K562 (cell line): ENCODE measurements around the gene DHX8. TPM values are rescaled to one million over a fixed set of nuclear protein-coding genes. Genes with fewer than 3 reads are reported as not detected.
A peak's percentile ranks its signal among the peaks of the same experiment; 100 is the strongest.

ENCODE experiments used
- ATAC-seq: fragments of 200-7000 bp; cut with Tn5 transposase; 3 replicates; pipeline ENCODE4 v1.9.1; 2020; ENCODE audit warnings: moderate library complexity
- BruUV-seq: library from RNA; stranded (reverse); fragments of 400-500 nt; replicated peaks from 2 replicates; lab custom pipeline; 2021; lab: Mats Ljungman, UMichigan
- CTCF ChIA-PET: fragments of 300-600 bp; formaldehyde crosslinking; extraction: SDS; loops from one replicate; lab custom pipeline; 2021; ENCODE audit warnings: low intra/inter-chr PET ratio; lab: Yijun Ruan, JAX
- POLR2A ChIA-PET: fragments of 300-600, 350-650 bp; sonication (Branson Sonifier 250); formaldehyde crosslinking; extraction: SDS; loops from one replicate; lab custom pipeline; 2021; ENCODE audit warnings: antibody characterized with exemption, inconsistent platforms; lab: Yijun Ruan, JAX
- DNase-seq, 4 experiments: peaks; one replicate each; pipeline versions ENCODE4 v3.0.0 to v3.0.0-alpha.2; 2011 to 2018; ENCODE audit warnings: low spot score in 3 of 4, mixed read lengths in 3 of 4; ENCODE audit errors: extremely low read depth in 1 of 4
- FAIRE-seq: peaks from 2 replicates; lab custom pipeline; 2011; peaks lifted over from hg19 to GRCh38; lab: Jason Lieb, UNC
- H2AFZ ChIP-seq: 2 replicates; pipeline ENCODE4 v1.6.0; 2011; ENCODE audit warnings: low read depth, low read length, control low read depth, inconsistent platforms
- H3K27ac ChIP-seq: fragments of 200-600 bp; 3 replicates; pipeline ENCODE4 v1.8.0; 2011; ENCODE audit warnings: low read depth, mild to moderate bottlenecking, control low read depth, inconsistent platforms, low read length, moderate library complexity, mixed read lengths; ENCODE audit errors: extremely low read depth
- H3K27me3 ChIP-seq, 2 experiments: fragments of 300-600 bp in 1 of 2; 2 replicates in 1 of 2; 3 replicates in 1 of 2; pipeline versions ENCODE4 v1.6.0 to v1.8.0; 2011; ENCODE audit warnings: inconsistent platforms in 2 of 2, low read length in 2 of 2, mild to moderate bottlenecking in 1 of 2, mixed read lengths in 1 of 2, moderate library complexity in 1 of 2; ENCODE audit not compliant: control insufficient read depth in 2 of 2, insufficient read depth in 2 of 2
- H3K36me3 ChIP-seq: fragments of 300-600 bp; 3 replicates; pipeline ENCODE4 v1.8.0; 2011; ENCODE audit warnings: mild to moderate bottlenecking, low read length, inconsistent platforms; ENCODE audit not compliant: control insufficient read depth, insufficient read depth
- H3K4me1 ChIP-seq, 2 experiments: fragments of 200-600 bp in 1 of 2; replicated peaks in 1 of 2; 2 replicates in 1 of 2; 3 replicates in 1 of 2; pipeline versions ENCODE4 v1.5.1 to v1.8.0; 2011; ENCODE audit warnings: inconsistent platforms in 2 of 2, low read length in 2 of 2, mild to moderate bottlenecking in 1 of 2, mixed read lengths in 1 of 2, moderate library complexity in 1 of 2; ENCODE audit not compliant: control insufficient read depth in 2 of 2, insufficient read depth in 2 of 2
- H3K4me2 ChIP-seq: 2 replicates; pipeline ENCODE4 v1.6.1; 2011; ENCODE audit warnings: low read length, control low read depth, inconsistent platforms, mixed read lengths; ENCODE audit not compliant: insufficient read depth
- H3K4me3 ChIP-seq: fragments of 200-600 bp; sonication (generic), shearing (Covaris generic); 2 replicates; pipeline ENCODE4 v1.5.1; 2016; ENCODE audit warnings: control low read depth, inconsistent platforms
- H3K79me2 ChIP-seq: fragments of 200-600 bp; 3 replicates; pipeline ENCODE4 v1.8.0; 2011; ENCODE audit warnings: low read length, inconsistent platforms; ENCODE audit not compliant: control insufficient read depth, insufficient read depth
- H3K9ac ChIP-seq, 2 experiments: 2 replicates each; pipeline versions ENCODE4 v1.6.0 to v1.6.1; 2011; ENCODE audit warnings: low read depth in 2 of 2, low read length in 2 of 2, control low read depth in 1 of 2, inconsistent platforms in 1 of 2, mild to moderate bottlenecking in 1 of 2, mixed read lengths in 1 of 2; ENCODE audit not compliant: insufficient read depth in 1 of 2
- H3K9me1 ChIP-seq: one replicate; pipeline ENCODE4 v1.6.0; 2011; ENCODE audit warnings: inconsistent platforms, mild to moderate bottlenecking, low read length, moderate library complexity; ENCODE audit not compliant: control insufficient read depth, insufficient read depth
- H3K9me3 ChIP-seq: replicated peaks from 2 replicates; pipeline ENCODE4 v1.5.1; 2011; ENCODE audit warnings: low read depth, low read length, inconsistent platforms; ENCODE audit not compliant: control insufficient read depth, insufficient read depth
- H4K20me1 ChIP-seq: replicated peaks from 2 replicates; pipeline ENCODE4 v1.6.1; 2011; ENCODE audit warnings: low read length, inconsistent platforms, mixed read lengths; ENCODE audit not compliant: control insufficient read depth, insufficient read depth
- ADNP ChIP-seq: fragments of 200-800 bp; sonication (Bioruptor generic); IDR thresholded peaks from 2 replicates; pipeline ENCODE4 v1.6.1; 2016; ENCODE audit warnings: missing genetic modification characterization, missing compliant biosample characterization
- BRD9 ChIP-seq: fragments of 450-650 bp; IDR thresholded peaks from 2 replicates; pipeline ENCODE4 v1.6.1; 2018; ENCODE audit warnings: low read depth; ENCODE audit not compliant: partially characterized antibody
- CSDE1 ChIP-seq, 2 experiments: fragments of 450-650 bp; IDR thresholded peaks; 2 replicates each; pipeline ENCODE4 v1.6.1; 2016; ENCODE audit warnings: mild to moderate bottlenecking in 1 of 2
- FOXK2 ChIP-seq, 2 experiments: fragments of 450-650 bp; IDR thresholded peaks in 1 of 2; conservative IDR thresholded peaks in 1 of 2; 2 replicates each; pipeline ENCODE4 v1.6.1; 2016; ENCODE audit warnings: low read depth in 2 of 2, mild to moderate bottlenecking in 1 of 2
- HNRNPUL1 ChIP-seq: fragments of 200-400 bp; formaldehyde crosslinking; IDR thresholded peaks from 2 replicates; pipeline ENCODE4 v1.6.1; 2017; ENCODE audit warnings: low read length
- MEIS2 ChIP-seq: fragments of 450-650 bp; IDR thresholded peaks from 2 replicates; pipeline ENCODE4 v1.6.1; 2014; ENCODE audit warnings: mild to moderate bottlenecking; ENCODE audit not compliant: partially characterized antibody
- MYBL2 ChIP-seq, 2 experiments: fragments of 450-650 bp in 1 of 2; sonication (generic) in 1 of 2; formaldehyde crosslinking in 1 of 2; IDR thresholded peaks; 2 replicates each; pipeline versions ENCODE4 v1.6.1 to v1.8.1; 2017 to 2022; ENCODE audit warnings: borderline replicate concordance in 1 of 2, inconsistent platforms in 1 of 2, low read depth in 1 of 2, mild to moderate bottlenecking in 1 of 2, missing genetic modification reagents in 1 of 2, moderate library complexity in 1 of 2
- NCOA6 ChIP-seq: fragments of 450-650 bp; IDR thresholded peaks from 2 replicates; pipeline ENCODE4 v1.6.1; 2017; ENCODE audit warnings: mild to moderate bottlenecking
- RBM25 ChIP-seq: fragments of 200-400 bp; formaldehyde crosslinking; IDR thresholded peaks from 2 replicates; pipeline ENCODE4 v1.6.1; 2018; ENCODE audit warnings: low read length, low read depth, moderate library complexity; ENCODE audit not compliant: severe bottlenecking
- SETDB1 ChIP-seq: IDR thresholded peaks from one replicate; pipeline ENCODE4 v1.6.1; 2012; ENCODE audit warnings: low read length, control low read depth, inconsistent platforms
- U2AF2 ChIP-seq: fragments of 200-400 bp; formaldehyde crosslinking; optimal IDR thresholded peaks from 2 replicates; pipeline ENCODE3; 2017; ENCODE audit warnings: low read depth, mild to moderate bottlenecking, low read length
- XRCC5 ChIP-seq: fragments of 200-400 bp; formaldehyde crosslinking; IDR thresholded peaks from 2 replicates; pipeline ENCODE4 v1.6.1; 2017; ENCODE audit warnings: low read depth, mild to moderate bottlenecking, low read length
- ZNF695 ChIP-seq: fragments of 450-650 bp; formaldehyde crosslinking; IDR thresholded peaks from 2 replicates; pipeline ENCODE4 v1.4.0; 2020; ENCODE audit warnings: mild to moderate bottlenecking, moderate library complexity
- WGBS: fragments of 100-300 bp; shearing (Covaris generic); methylation state at CpG from one replicate; pipeline ENCODE4 v1.1.6; 2016; ENCODE audit warnings: low coverage, mixed read lengths; ENCODE audit not compliant: insufficient coverage; ENCODE audit errors: missing lambda C conversion rate; 5-methylcytosine and 5-hydroxymethylcytosine counted together
- in situ Hi-C: fragments of 300-500 bp; cut with MboI; formaldehyde crosslinking; loops from 4 replicates; pipeline ENCODE4 v1.15.0; 2018; ENCODE audit warnings: inconsistent platforms, mixed read lengths
- intact Hi-C: fragments of 100-400 bp; cut with micrococcal nuclease; formaldehyde crosslinking; loops from 2 replicates; pipeline ENCODE4 v1.14.2; 2022
- microRNA counts: library from miRNA; unstranded; fragments of <30 nt; microRNA quantifications from one replicate; lab custom pipeline; 2016
- polyA plus RNA-seq, 8 experiments: library from polyadenylated mRNA; depleted of rRNA in 4 of 8; stranded (reverse) in 5 of 8; unstranded in 3 of 8; fragments of >200 nt; fragmentation: Nextera tagmentation in 2 of 8; fragmentation: Illumina TruSeq in 1 of 8; extraction: Ambion mirVana in 2 of 8; extraction: Trizol in 1 of 8; gene quantifications; 2 replicates each; pipeline versions ENCODE4 v1.2.1 to v1.2.3, GENCODE V29; 2011 to 2014; ENCODE audit warnings: inconsistent platforms in 1 of 8, missing spikeins in 1 of 8
- small RNA-seq: library from RNA; depleted of rRNA; stranded (forward); fragments of <200 nt; gene quantifications from one replicate; pipeline ENCODE3, GENCODE V24; 2014
- total RNA-seq, 7 experiments: library from RNA; depleted of rRNA in 6 of 7; stranded (reverse); fragments of >200 nt in 6 of 7; fragmentation: Illumina TruSeq in 2 of 7; extraction: Trizol in 2 of 7; gene quantifications; 2 replicates each; pipeline versions ENCODE4 v1.2.1 to v1.2.3, GENCODE V29; 2011 to 2021; ENCODE audit warnings: low replicate concordance in 1 of 7

DHX8 gene
- total and polyA plus RNA-seq, 9 of the 15 experiments (the other 6 are each of a cell fraction or from before 2014, with no cell fraction given) = 16.7 to 42.5 (median 25.6) TPM

- no TSS peak for BruUV-seq
- H3K36me3 ChIP-seq = no peaks in the 10 kb centered on the region
- no peak overlapping the region for H3K9ac ChIP-seq
- no peak for DNase-seq
- ChIA-PET POLR2A (interaction anchor here (0.8 to 2.1 kb wide), 5 partner anchors 13 to 101 kb away, joined by 3 to 10 read pairs (median 4); no protein-coding TSS in a partner anchor), CTCF (interaction anchor here (1.0 kb wide), 1 partner anchor 186 kb away, joined by 3 read pairs; no protein-coding TSS in a partner anchor)
- no peak overlapping the region for H2AFZ ChIP-seq
- no peaks in the 10 kb centered on the region for H3K9me1 ChIP-seq
- H3K4me3 ChIP-seq = no peak overlapping the region
- 2% methylated on average over 5 of the region's 5 CpGs for WGBS
- no peak for ATAC-seq
- no peaks in the 10 kb centered on the region for H3K79me2 ChIP-seq
- peaks cover 12 to 22% of the 10 kb centered on the region in 2 experiments; a peak in 4 of 5 replicates for H3K27me3 ChIP-seq
- no peak overlapping the region for H3K4me2 ChIP-seq
- no peak for TF ChIP-seq XRCC5
- no peak for TF ChIP-seq FOXK2 (conservative IDR thresholded peaks at IDR 0.05 in 1 of 2, IDR thresholded peaks at IDR 0.05 in 1 of 2; ENCODE audit: low read depth in 2 of 2)
- no peak for TF ChIP-seq MYBL2 (IDR thresholded peaks at IDR 0.05; ENCODE audit: low read depth)
- no peak for TF ChIP-seq MYBL2 (CRISPR knock-in tag; IDR thresholded peaks at IDR 0.05; ENCODE audit: borderline replicate concordance)
- no peak for TF ChIP-seq ADNP (tag)
- TF ChIP-seq ZNF695 = no peak
- TF ChIP-seq CSDE1 (IDR thresholded peaks at IDR 0.05) = no peak
- no peak for TF ChIP-seq U2AF2
- no peak for TF ChIP-seq MEIS2
- no peak for TF ChIP-seq BRD9
- TF ChIP-seq HNRNPUL1 = no peak
- no peak for TF ChIP-seq NCOA6
- no peak for TF ChIP-seq SETDB1
- no peak for TF ChIP-seq RBM25
- TF ChIP-seq, all 486 proteins: peak for 0
- H4K20me1 ChIP-seq = no peaks in the 10 kb centered on the region; the same call in 1 of the 2 replicates
- in situ Hi-C loops = loop anchor here (5.0 kb wide), 2 partner anchors 97 to 187 kb away; no protein-coding TSS in a partner anchor
- intact Hi-C loops = no loop called here
- no peaks in the 10 kb centered on the region for H3K4me1 ChIP-seq
- no peaks in the 10 kb centered on the region for H3K9me3 ChIP-seq
- FAIRE-seq = no peak
- no peak overlapping the region for H3K27ac ChIP-seq
Measured at GRCh38 chr17:43574896-43575525, 91.2 kb downstream of the DHX8 start.

MicroRNAs encoded within 50 kb of the gene (microRNA counts, 767-probe panel; counts per million panel counts)
- 2,418 counts per million, percentile 60 among the panel's probes with 10 or more counts for microRNA hsa-miR-2117 (lab: Ali Mortazavi, UCI)

Small RNAs within 50 kb of the gene (small RNA-seq; reads per million reads assigned to genes)
- gene RNU6-406P (not detected), gene RNU6-971P (not detected)

Other genes starting within 250 kb of the DHX8 start
- not detected in 2 replicates for gene RNU2-1, start 250.0 kb upstream of the DHX8 start, total RNA-seq (2014; rRNA removed)
- gene RNU2-1, start 250.0 kb upstream of the DHX8 start, total RNA-seq (2014; rRNA removed; fragmentation: Illumina TruSeq; extraction: Trizol) = not detected in 2 replicates
- gene RNU2-1, start 250.0 kb upstream of the DHX8 start, total RNA-seq (2015; rRNA removed; fragmentation: Illumina TruSeq; extraction: Trizol) = not detected in 2 replicates
- 9,315 and 9,527 TPM in 2 replicates for gene RNU2-1, start 250.0 kb upstream of the DHX8 start, total RNA-seq (2021)
- gene RNU2-1, start 250.0 kb upstream of the DHX8 start, polyA plus RNA-seq (2011; rRNA removed) = not detected in 2 replicates
- gene RNU2-1, start 250.0 kb upstream of the DHX8 start, polyA plus RNA-seq (2014; fragmentation: Illumina TruSeq; extraction: Trizol) = not detected in 2 replicates
- not detected for gene RNU2-1, start 250.0 kb upstream of the DHX8 start, polyA plus RNA-seq (2014; fragmentation: Nextera tagmentation; extraction: Ambion mirVana)
- not detected in 2 replicates for gene RNU2-1, start 250.0 kb upstream of the DHX8 start, polyA plus RNA-seq (2014; rRNA removed)
- gene ARL4D, start 85.0 kb upstream of the DHX8 start, total RNA-seq (2014; rRNA removed) = 0.41 and 0.61 TPM in 2 replicates
- gene ARL4D, start 85.0 kb upstream of the DHX8 start, total RNA-seq (2014; rRNA removed; fragmentation: Illumina TruSeq; extraction: Trizol) = 0.16 and 0.18 TPM in 2 replicates
- gene ARL4D, start 85.0 kb upstream of the DHX8 start, total RNA-seq (2015; rRNA removed; fragmentation: Illumina TruSeq; extraction: Trizol) = 0.43 and 0.49 TPM in 2 replicates
- 0.47 and 0.53 TPM in 2 replicates for gene ARL4D, start 85.0 kb upstream of the DHX8 start, total RNA-seq (2021)
- gene ARL4D, start 85.0 kb upstream of the DHX8 start, polyA plus RNA-seq (2011; rRNA removed) = 0.21 and 0.31 TPM in 2 replicates
- 0.34 and 0.43 TPM in 2 replicates for gene ARL4D, start 85.0 kb upstream of the DHX8 start, polyA plus RNA-seq (2014; fragmentation: Illumina TruSeq; extraction: Trizol)
- gene ARL4D, start 85.0 kb upstream of the DHX8 start, polyA plus RNA-seq (2014; fragmentation: Nextera tagmentation; extraction: Ambion mirVana) = under 1 TPM in 1 of 2 experiments, not detected in 1; 0.07 TPM
- 0.21 and 0.62 TPM in 2 replicates for gene ARL4D, start 85.0 kb upstream of the DHX8 start, polyA plus RNA-seq (2014; rRNA removed)
- gene ETV4, start 62.4 kb downstream of the DHX8 start, total RNA-seq (2014; rRNA removed) = 49.5 and 73.9 TPM in 2 replicates
- gene ETV4, start 62.4 kb downstream of the DHX8 start, total RNA-seq (2014; rRNA removed; fragmentation: Illumina TruSeq; extraction: Trizol) = 16.6 and 19.8 TPM in 2 replicates
- gene ETV4, start 62.4 kb downstream of the DHX8 start, total RNA-seq (2015; rRNA removed; fragmentation: Illumina TruSeq; extraction: Trizol) = 27.7 and 28.2 TPM in 2 replicates
- gene ETV4, start 62.4 kb downstream of the DHX8 start, total RNA-seq (2021) = 65.2 and 66.3 TPM in 2 replicates
- gene ETV4, start 62.4 kb downstream of the DHX8 start, polyA plus RNA-seq (2011; rRNA removed) = 27.0 and 35.6 TPM in 2 replicates
- 64.1 and 67.3 TPM in 2 replicates for gene ETV4, start 62.4 kb downstream of the DHX8 start, polyA plus RNA-seq (2014; fragmentation: Illumina TruSeq; extraction: Trizol)
- 1 to 10 TPM; 5.5 to 7.6 TPM for gene ETV4, start 62.4 kb downstream of the DHX8 start, polyA plus RNA-seq (2014; fragmentation: Nextera tagmentation; extraction: Ambion mirVana)
- 45.4 and 47.1 TPM in 2 replicates for gene ETV4, start 62.4 kb downstream of the DHX8 start, polyA plus RNA-seq (2014; rRNA removed)
- not detected in 2 replicates for gene MEOX1, start 177.9 kb downstream of the DHX8 start, total RNA-seq (2014; rRNA removed)
- not detected in 2 replicates for gene MEOX1, start 177.9 kb downstream of the DHX8 start, total RNA-seq (2014; rRNA removed; fragmentation: Illumina TruSeq; extraction: Trizol)
- gene MEOX1, start 177.9 kb downstream of the DHX8 start, total RNA-seq (2015; rRNA removed; fragmentation: Illumina TruSeq; extraction: Trizol) = not detected in 2 replicates
- gene MEOX1, start 177.9 kb downstream of the DHX8 start, total RNA-seq (2021) = not detected in 2 replicates
- gene MEOX1, start 177.9 kb downstream of the DHX8 start, polyA plus RNA-seq (2011; rRNA removed) = not detected in 2 replicates
- gene MEOX1, start 177.9 kb downstream of the DHX8 start, polyA plus RNA-seq (2014; fragmentation: Illumina TruSeq; extraction: Trizol) = not detected in 2 replicates
- not detected for gene MEOX1, start 177.9 kb downstream of the DHX8 start, polyA plus RNA-seq (2014; fragmentation: Nextera tagmentation; extraction: Ambion mirVana)
- gene MEOX1, start 177.9 kb downstream of the DHX8 start, polyA plus RNA-seq (2014; rRNA removed) = not detected in 2 replicates